ENCODE data around the gene FAM20C.
"Not testable (repeated sequence)": the region's sequence is repeated elsewhere in the genome, so short reads cannot be mapped to it uniquely, and the experiment has no call there.

Gene FAM20C

DNA sequence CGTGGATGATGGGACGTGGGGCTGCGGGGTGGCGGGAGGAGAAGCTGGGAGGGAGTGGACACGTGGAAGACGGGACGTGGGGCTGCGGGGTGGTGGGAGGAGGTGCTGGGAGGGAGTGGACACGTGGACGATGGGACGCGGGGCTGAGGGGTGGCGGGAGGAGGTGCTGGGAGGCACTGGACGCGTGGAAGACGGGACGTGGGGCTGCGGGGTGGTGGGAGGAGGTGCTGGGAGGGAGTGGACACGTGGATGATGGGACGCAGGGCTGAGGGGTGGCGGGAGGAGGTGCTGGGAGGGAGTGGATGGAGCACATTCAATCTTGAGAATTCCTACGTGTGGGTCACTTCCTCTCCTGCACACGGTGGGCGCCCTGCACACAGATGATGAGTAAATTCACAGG, 104.8 kb downstream of the FAM20C start:
- DNase-seq = not testable (repeated sequence)

DNA sequence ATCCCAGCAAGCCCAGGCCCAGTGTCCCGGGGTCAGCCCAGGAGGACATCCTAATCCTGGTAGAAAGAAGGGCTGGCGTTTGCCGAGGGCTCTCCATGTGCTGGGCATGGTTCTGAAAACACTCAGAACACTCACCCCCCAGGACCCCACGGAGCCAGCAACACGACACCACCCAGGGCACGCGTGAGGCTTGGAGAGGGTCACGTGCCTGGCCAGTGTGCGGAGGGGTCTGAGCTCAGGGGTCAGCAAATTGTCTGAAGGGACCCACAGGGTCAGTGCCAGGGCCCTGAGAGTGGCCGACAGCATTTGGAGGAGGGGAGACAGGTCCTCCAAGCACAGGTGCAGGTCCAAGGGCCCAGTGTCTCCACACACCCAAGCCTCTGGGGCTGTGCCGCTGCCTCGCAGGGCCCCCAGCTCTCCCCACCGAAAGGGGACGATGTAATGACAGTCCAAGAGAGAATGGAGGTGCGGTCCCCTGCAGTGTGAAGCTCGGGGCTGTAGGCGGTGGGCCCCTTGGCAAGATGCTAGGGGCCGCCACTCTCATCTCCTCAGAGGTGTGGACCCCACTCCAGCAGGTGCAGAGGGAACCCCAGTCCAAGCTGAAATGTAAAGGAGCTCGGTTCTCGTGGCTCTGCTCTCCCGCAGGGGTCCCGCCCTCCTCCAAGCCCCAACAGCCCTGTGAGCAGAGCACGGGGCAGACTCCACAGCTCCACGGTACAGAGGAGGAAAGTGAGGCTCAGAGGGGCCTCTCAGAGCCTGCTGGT, 105.4 kb downstream of the FAM20C start:
- DNase-seq = no peak

DNA sequence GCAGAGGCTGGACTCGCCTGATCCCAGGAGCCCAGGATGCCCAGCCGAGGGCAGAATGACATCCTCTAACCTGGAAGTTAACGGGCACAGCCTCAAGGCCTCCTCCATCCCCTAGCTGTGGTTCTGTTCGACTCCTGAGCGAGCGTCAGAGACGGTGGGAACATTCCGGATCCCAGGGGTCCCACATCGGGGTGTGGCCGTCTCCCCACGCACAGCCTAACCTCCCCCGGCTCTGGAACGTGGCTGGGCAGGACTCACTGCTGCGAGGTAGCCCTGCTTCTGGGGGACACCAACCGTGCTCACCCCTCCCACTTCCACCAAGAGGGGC, 106.0 kb downstream of the FAM20C start:
- DNase-seq = no peak

DNA sequence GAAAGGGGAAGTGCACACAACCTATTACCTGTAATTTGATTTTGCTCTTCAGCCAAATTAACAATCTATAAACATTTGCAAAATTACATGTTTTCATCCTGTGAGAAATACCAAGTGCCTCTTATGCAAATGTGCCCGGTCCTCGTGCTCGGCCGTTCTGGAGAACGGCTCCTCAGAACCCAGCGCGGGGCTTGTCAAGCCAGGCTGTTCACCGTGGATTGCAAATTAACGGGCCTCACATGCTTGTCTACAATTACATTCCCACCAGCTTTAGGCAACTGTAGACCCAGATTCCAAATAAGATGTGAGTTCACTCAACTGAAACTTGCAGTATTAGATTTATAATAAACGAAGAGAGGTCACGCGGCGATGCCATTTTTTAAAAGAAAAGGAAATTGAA, 106.4 kb downstream of the FAM20C start:
- DNase-seq = no peak

DNA sequence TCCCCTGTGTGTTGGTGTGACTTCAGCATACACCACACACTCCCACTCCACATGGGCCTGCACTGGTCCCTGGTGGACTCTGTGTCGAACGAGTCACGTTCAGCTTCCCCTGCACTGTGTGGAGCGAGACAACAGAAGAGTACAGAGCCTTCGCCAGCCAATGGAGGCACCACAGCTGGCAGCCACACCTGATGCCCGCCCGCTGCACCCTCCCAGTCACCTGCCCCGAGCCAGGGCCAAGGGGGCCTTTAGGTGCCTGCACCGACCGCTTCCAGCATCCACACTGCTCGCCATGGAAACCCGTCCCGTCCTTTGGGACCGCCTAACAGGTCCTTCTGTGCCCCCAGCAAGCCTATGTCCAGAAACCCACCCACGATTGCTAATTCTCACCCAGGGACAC, 106.8 kb downstream of the FAM20C start:
- DNase-seq = no peak

DNA sequence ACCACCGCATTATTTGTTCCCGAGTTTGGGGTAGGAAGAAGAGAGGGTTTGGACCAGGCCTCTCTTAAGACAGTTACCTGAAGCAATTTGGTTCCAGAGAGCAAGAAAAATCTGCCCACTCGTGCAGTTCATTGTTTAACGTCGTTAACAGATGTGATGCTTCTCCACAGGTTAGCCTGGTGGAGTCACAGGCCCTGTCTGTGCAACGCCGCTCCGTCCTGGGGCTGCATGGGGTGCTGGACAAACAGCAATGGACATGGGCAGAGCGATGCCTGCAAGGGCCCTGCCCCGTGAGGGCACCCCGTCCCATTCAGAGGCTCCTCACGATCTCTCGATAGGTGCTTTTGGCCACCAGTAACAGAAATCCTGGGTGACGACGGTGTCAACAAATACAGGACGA, 107.3 kb downstream of the FAM20C start:
- no peak for DNase-seq

DNA sequence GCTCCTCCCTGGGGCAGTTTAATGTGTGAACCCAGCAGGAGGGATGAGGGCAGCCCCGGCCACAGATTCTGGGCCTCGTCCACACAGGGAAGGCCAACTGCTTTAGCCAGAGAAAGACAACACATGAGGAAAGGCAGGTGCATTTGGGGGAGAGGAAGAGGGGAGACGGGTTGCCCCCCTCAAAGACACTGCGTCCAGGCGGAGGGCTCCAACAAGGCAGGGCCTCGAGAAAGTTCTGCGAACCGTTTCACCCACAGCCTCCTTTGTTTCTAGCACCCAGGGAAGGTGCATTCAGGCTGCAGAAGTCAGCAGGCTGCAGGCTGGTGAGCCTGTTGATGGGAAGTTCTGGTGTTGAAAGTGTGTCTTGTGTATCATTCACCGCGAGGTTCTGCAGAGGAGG, 107.7 kb downstream of the FAM20C start:
- DNase-seq = no peak

DNA sequence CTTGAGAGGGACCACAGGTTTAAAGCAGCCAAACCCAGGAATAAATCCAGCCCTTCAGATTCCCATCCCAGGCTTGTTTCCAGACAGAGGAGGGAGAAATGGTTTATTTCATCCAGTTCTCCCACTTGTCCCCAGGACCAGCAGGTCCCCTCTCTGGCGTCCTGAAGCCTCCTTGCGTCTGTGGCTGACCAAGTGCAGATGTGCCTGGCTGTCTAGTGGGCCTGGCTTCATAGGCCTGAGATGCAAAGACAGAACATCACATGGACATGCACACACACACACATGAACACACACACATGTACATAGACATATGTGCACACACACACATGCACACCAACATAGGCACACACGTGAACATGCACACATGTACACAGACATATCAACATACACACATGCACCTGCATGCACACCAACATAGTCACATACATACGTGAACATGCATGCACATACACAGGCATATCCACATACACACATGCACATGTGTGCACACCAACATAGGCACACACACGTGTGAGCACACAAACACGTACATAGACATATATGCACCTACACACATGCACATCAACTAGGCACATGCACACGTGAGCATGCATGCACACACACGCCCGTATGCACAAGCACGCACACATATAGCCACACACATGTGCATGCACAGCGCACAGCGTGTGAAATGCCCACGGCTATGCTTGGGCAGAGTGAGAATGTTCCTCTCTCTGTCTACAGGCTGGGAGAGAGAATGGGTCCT, 108.3 kb downstream of the FAM20C start:
- DNase-seq = no peak

DNA sequence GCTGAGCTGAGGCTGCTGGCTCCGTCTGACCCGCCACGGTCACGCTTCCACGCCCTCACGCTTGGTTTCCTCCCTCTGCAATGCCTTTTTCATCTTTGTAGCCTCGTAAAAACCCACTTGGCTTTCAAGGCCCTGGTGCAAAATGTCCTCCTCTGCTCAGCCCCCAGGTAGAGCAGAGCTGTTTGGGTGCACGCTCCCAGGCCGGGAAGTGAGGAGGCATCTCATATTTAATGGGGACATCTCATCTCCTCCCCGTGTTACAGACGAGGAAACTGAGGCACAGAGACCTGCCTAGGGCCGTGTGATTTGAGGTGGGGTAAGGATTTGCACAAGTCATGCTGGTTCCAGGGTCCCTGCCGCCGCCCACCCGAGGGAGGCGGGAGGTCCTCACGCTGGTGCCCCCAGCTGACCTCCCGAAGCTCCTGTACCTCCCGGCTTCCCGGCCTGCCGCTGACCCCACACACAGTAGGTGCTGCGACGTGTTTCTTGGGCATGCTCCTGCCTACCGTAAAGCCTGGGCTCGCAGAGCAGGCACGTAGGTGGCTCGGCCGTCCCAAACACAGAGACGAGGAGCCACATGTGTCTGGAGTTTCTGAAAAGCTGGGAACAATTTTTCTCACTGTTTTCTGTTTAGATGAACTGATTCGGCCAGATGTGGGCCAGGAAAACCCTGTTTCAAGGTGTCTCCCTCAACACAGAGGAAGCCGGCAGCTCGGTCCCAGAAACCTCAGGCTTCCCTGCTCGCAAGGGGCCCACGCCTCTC, 109.1 kb downstream of the FAM20C start:
- DNase-seq = no peak

DNA sequence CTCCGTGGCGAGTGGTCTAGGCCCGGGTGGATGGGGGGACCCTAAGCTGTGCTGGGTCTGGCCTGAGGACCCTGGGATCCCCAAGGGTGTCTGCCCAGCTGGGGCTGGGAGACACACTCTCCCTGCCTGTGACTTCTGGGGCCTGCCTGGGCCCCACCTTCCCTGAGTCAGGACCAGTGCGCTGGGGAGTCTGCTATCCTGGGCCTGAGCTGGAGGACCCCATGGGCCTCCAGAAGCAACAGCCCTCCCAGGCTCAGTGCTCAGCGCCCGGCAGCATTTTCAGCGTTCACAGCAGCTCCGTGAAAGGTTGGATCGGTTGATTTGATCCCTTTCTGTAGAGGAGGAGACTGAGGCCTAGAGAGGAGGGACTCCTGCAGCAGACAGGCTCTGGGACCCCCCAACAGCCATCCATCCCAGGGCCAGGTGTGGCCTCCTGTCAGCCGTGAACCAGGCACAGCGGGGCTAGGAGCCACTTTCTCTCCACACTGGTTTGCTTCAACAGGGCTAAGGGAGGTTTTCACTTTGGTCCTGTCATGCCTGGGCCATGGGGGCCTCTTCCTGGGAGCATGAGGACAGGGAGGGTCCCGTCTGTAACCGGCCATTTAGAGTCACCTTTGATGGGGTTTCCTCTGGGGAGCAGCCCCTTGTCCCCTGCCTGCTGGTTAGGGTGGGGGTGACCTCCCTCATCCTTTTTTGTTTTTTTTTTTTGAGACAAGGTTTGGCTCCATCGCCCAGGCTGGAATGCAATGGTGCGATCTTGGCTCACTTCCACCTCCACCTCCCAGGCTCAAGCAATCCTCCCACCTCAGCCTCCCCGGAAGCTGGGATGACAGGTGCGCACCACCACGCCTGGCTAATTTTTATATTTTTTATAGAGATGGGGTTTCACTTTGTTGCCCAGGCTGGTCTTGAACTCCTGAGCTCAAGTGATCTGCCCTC, 110.0 kb downstream of the FAM20C start:
- no peak for DNase-seq

DNA sequence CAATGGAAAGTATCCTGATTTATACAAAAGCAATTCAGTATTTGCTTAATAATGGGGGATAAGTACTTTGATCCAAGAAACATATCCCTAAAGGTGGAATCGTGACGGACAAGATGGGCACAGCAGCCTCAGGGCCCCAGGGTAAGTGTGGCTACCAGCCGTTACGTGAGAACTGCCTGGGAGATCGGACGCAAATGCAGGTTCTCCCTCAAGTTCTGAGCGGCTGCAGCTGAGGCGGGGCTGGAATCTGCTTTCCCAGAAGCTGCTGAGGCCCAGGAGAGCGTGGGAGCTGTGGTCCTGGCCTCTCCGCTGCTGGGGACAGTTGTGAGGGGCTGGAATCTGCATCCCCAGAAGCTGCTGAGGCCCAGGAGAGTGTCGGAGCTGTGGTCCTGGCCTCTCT, 111.1 kb downstream of the FAM20C start:
- DNase-seq = no peak

DNA sequence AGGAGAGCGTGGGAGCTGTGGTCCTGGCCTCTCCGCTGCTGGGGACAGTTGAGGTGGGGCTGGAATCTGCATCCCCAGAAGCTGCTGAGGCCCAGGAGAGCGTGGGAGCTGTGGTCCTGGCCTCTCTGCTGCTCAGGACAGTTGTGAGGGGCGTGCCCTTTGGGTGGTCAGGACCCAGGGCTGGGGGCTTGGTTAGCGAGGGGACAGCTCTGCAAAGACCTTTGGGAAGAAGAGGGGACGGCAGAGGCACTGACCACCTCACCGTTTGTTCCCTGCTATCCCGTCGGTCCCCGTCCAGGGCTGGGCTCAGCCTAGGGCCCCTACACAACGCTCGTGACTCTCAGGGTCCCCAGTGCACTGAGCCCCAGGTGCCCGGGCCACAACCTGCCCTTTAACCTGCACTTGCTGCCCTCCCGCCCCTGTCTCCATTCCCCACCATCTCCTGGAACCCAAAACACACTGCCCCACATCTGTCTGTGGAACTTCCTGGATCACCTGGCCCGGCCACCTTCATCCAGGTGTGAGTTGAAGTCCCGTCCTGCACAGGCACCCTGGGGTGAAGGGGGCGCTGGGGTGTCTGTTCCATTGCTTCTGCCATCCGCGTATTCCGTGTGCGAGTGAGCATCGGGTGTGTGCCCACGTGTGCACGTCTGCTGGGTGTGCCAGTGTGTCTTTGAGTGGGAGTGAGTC, 111.7 kb downstream of the FAM20C start:
- DNase-seq = no peak

DNA sequence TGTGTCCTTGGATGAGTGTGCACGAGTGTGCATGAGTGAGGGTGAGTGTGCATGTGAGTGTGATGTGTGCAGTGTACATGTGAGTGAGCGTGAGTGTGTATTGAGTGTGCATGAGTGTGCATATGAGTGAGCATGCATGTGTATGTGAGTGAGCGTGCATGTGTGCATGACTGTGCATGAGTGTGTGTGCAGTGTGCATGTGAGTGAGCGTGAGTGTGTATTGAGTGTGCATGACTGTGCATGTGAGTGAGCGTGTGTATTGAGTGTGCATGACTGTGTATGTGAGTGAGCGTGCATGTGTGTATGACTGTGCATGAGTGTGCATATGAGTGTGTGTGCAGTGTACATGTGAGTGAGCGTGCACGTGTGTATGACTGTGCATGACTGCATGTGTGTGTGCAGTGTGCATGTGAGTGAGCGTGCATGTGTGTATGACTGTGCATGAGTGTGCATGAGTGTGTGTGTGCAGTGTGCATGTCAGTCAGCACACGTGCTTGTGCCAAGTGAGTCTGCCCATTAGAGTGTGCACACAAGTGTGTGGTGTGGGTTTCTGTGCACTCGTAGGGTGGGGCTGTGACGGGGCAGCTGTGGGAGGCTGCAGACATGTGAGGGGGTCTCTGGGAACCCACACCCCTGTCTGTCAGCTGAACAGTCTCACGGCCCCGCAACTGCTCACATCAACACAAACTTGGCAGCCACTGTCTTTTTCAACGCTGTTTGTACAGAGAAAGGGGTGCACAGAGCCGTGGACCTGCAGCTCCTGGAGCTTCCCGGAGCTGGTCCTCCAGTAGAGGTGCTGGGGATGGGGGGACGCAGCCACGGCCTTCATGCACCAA, 112.4 kb downstream of the FAM20C start:
- no peak for DNase-seq

DNA sequence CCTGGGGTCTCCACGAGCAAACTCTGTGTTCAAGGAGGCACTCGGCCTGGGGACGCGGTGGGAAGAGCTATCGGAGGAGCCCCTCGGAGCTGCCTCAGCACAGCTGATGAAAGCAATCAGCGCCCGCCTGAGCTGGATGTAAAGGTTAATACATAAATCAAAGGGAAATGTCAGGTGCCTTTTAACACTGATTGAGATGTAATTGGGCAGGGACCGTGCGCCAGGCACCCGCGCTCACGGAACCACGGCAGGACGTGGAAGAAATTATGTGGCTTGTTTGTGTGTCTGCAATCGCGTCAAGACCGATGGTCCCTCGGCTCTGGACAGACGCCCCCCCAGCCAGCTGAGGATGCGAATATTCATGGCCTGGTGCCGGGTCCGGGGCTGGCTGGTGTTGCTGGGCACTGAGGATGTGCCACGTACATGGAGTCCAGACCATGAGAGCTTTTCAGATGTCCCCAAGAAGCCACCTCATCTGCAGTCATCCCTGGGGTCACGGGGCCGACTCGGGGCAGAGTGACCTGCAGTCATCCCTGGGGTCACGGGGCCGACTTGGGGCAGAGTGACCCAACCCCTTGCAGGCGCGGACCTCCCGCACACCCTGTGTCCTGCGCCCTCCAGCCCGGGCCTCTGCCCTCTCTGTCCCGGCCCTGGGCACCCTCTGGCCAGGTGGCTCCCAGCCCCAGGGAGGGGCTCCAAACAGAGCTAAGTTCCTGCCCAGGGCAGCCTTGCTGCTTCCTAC, 113.2 kb downstream of the FAM20C start:
- DNase-seq = no peak

DNA sequence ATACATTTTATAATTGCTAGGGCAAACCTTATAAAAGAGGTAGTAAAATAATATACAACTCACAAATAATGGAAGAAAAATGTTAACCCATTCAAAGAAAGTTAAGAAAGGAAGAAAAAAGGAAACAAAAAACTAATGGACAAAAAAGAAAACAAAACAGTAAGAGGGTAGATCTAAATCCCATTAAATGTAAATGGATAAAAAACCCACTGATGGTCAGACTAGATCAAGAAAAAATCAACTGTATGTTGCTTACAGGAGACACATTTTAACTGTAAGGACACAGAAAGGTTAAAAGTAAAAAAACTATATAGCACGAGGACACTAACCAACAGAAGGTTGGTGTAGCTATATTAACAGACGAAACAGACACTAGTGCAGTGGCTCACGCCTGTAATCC, 115.6 kb downstream of the FAM20C start:
- no peak for DNase-seq

DNA sequence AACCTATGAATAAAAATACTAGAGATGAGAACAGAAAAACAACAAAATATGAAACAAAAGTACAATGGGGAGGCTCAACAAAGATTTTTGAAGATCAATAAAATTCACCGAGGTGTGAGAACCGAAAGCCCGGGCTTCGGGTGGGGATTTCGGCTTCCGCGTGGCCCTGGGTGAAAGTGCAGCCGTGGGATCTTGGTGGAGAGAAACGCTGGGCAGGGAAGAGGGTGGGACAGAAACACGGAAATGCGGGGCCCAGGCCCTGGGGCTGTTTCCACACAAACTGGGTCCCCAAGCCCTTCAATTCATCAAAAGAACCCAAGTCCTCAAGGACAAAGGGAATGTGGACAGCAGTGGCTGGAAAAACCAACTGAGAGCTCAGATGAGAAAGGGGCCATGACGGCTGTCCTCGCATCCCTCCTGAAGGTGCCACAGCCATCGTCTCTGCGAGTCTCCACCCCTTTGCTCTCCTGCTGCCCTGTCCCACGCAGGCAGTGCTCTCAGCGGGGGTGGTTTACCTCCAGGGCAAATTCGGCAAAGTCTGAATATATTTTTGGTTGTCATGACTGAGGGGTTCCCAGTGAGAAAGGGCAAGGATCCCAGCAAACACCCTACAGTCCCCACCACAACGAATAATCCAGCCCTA, 117.3 kb downstream of the FAM20C start:
- no peak for DNase-seq

Data from activated gamma-delta T cell treated with Interleukin-2 at 50 U/mL for 16 hours (primary cell).